Endothelial cell of umbilical vein (primary cell): ENCODE data around the gene OR8H1. TPM values are rescaled to one million over a fixed set of nuclear protein-coding genes. Genes with fewer than 3 reads are reported as not detected.

Experiments
- BruUV-seq: library from RNA; stranded (reverse); fragments of 400-500 nt; replicated peaks from 2 replicates; lab custom pipeline; 2021; lab: Mats Ljungman, UMichigan
- CTCF ChIA-PET: fragments of 300-600, 350-600 bp; sonication (Branson Sonifier 250); formaldehyde crosslinking; loops from one replicate; lab custom pipeline; 2021; ENCODE audit warnings: antibody characterized with exemption, inconsistent platforms; lab: Charles Lee
- POLR2A ChIA-PET: fragments of 300-600, 350-600 bp; sonication (Branson Sonifier 250); formaldehyde crosslinking; loops from one replicate; lab custom pipeline; 2021; ENCODE audit warnings: antibody characterized with exemption, inconsistent platforms; lab: Charles Lee
- DNase-seq: peaks from one replicate; pipeline ENCODE4 v3.0.0-alpha.2; 2011; ENCODE audit warnings: low read depth, low spot score
- FAIRE-seq: peaks from 2 replicates; lab custom pipeline; 2011; peaks lifted over from hg19 to GRCh38; lab: Jason Lieb, UNC
- H2AFZ ChIP-seq: 2 replicates; pipeline ENCODE4 v1.6.0; 2012; ENCODE audit warnings: low read depth, low read length, control low read depth, inconsistent platforms
- H3K27ac ChIP-seq: 2 replicates; pipeline ENCODE4 v1.5.1; 2011; ENCODE audit warnings: low read depth, mild to moderate bottlenecking, control low read depth, low read length, moderate library complexity; ENCODE audit not compliant: insufficient read depth
- H3K27me3 ChIP-seq, 2 experiments: 2 replicates each; pipeline versions ENCODE4 v1.6.0 to v1.6.1; 2011; ENCODE audit warnings: low read length in 2 of 2, mixed read lengths in 1 of 2; ENCODE audit not compliant: control insufficient read depth in 2 of 2, insufficient read depth in 2 of 2
- H3K36me3 ChIP-seq, 2 experiments: 2 replicates in 1 of 2; 3 replicates in 1 of 2; pipeline ENCODE4 v1.5.1; 2011; ENCODE audit warnings: low read length in 2 of 2, mild to moderate bottlenecking in 1 of 2, moderate library complexity in 1 of 2; ENCODE audit not compliant: control insufficient read depth in 2 of 2, insufficient read depth in 2 of 2; ENCODE audit errors: extremely low read depth in 1 of 2
- H3K4me1 ChIP-seq: 3 replicates; pipeline ENCODE4 v1.5.1; 2011; ENCODE audit warnings: mild to moderate bottlenecking, low read length; ENCODE audit not compliant: control insufficient read depth, insufficient read depth; ENCODE audit errors: extremely low read depth
- H3K4me2 ChIP-seq: 2 replicates; pipeline ENCODE4 v1.6.1; 2011; ENCODE audit warnings: low read length, control low read depth, mixed read lengths; ENCODE audit not compliant: insufficient read depth
- H3K4me3 ChIP-seq, 3 experiments: fragments of 200-600 bp in 1 of 3; sonication (generic), shearing (Covaris generic) in 1 of 3; replicated peaks in 1 of 3; 2 replicates each; pipeline ENCODE4 v1.5.1; 2011 to 2016; ENCODE audit warnings: control low read depth in 3 of 3, low read length in 3 of 3, mild to moderate bottlenecking in 2 of 3, inconsistent platforms in 1 of 3, low read depth in 1 of 3, moderate library complexity in 1 of 3; ENCODE audit not compliant: insufficient read depth in 1 of 3
- H3K79me2 ChIP-seq: 2 replicates; pipeline ENCODE4 v1.6.0; 2012; ENCODE audit warnings: low read length, inconsistent platforms; ENCODE audit not compliant: control insufficient read depth, insufficient read depth
- H3K9ac ChIP-seq: replicated peaks from 2 replicates; pipeline ENCODE3; 2011; ENCODE audit warnings: low read length, control low read depth; ENCODE audit not compliant: insufficient read depth; ENCODE audit errors: extremely low read depth
- H3K9me1 ChIP-seq: replicated peaks from 3 replicates; pipeline ENCODE4 v1.6.0; 2011; ENCODE audit warnings: mild to moderate bottlenecking, low read length; ENCODE audit not compliant: control insufficient read depth, insufficient read depth; ENCODE audit errors: extremely low read depth
- H3K9me3 ChIP-seq: replicated peaks from 2 replicates; pipeline ENCODE4 v1.5.1; 2012; ENCODE audit warnings: low read length, inconsistent platforms; ENCODE audit not compliant: control insufficient read depth, insufficient read depth
- H4K20me1 ChIP-seq: replicated peaks from 2 replicates; pipeline ENCODE3; 2011; ENCODE audit warnings: mild to moderate bottlenecking, low read length; ENCODE audit not compliant: control insufficient read depth, insufficient read depth; ENCODE audit errors: extremely low read depth
- FOS ChIP-seq: IDR thresholded peaks from 2 replicates; pipeline ENCODE4 v1.6.1; 2011; ENCODE audit warnings: mild to moderate bottlenecking, low read length, moderate library complexity, borderline replicate concordance; ENCODE audit not compliant: insufficient read depth
- JUN ChIP-seq: IDR thresholded peaks from 2 replicates; pipeline ENCODE4 v1.6.1; 2011; ENCODE audit warnings: borderline replicate concordance, low read depth; ENCODE audit not compliant: insufficient read length, insufficient read depth
- dilution Hi-C: fragments of 300-500 bp; cut with MboI; formaldehyde crosslinking; loops from one replicate; pipeline ENCODE4 v1.15.0; 2019; ENCODE audit warnings: low sequenced_read_pairs; ENCODE audit not compliant: extremely low pct_ligation_motif_present
- intact Hi-C: fragments of 100-400 bp; cut with micrococcal nuclease; formaldehyde crosslinking; loops from one replicate; pipeline ENCODE4 v1.10.0; 2022
- polyA plus RNA-seq, 4 experiments: library from polyadenylated mRNA; depleted of rRNA in 3 of 4; stranded (reverse) in 3 of 4; unstranded in 1 of 4; fragments of >200 nt; gene quantifications; 2 replicates each; pipeline versions ENCODE4 v1.2.1 to v1.2.3, GENCODE V29; 2011 to 2012; ENCODE audit warnings: missing spikeins in 1 of 4
- total RNA-seq: library from RNA; stranded (reverse); gene quantifications from 2 replicates; pipeline ENCODE4 v1.2.3, GENCODE V29; 2021

OR8H1 gene
- total and polyA plus RNA-seq, 2 donors (not counting 3 experiments of a cell fraction or from before 2014, with no cell fraction given) = not detected

DNA sequence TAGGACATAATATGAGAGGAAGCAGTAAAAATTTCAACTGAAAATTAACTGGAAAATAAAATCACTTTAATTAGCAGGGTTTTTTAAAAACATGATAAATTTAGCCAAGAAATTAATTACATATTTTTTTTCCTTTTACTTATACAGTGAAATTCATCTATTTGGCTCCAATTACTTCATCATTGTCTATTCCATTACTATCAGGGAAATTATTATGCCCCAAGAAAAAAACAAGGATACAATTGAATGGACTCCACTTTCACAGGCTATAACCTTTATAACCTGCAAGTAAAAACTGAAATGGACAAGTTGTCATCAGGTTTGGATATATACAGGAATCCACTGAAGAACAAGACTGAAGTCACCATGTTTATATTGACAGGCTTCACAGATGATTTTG, 40.1 kb downstream of the OR8H1 start, which contains the start of gene OR5T3:
Gene OR5T3 (plus strand): TSS at position 301 of the 400 bp plus-strand sequence. CDS start 0 bp downstream, at position 301.
- no peaks in the 10 kb centered on the region for H3K36me3 ChIP-seq
- no peaks in the 10 kb centered on the region for H3K79me2 ChIP-seq
- no peaks in the 10 kb centered on the region for H4K20me1 ChIP-seq
- DNase-seq (no peak), FAIRE-seq (no peak)
- H3K9me3 ChIP-seq = peaks cover 3% of the 10 kb centered on the region
- H3K4me2 ChIP-seq = no peak within 1 kb of the TSS
- no peak within 1 kb of the TSS for H3K27ac ChIP-seq
- no peak within 1 kb of the TSS for H3K9ac ChIP-seq
- intact Hi-C loops = no loop called here
- dilution Hi-C loops = no loop called here
- H3K27me3 ChIP-seq = no peaks in the 10 kb centered on the region
- no peak within 1 kb of the TSS for H3K4me3 ChIP-seq
- H3K4me1 ChIP-seq = no peaks in the 10 kb centered on the region
- POLR2A ChIA-PET = no interaction called here
- no peaks in the 10 kb centered on the region for H3K9me1 ChIP-seq
- no TSS peak for BruUV-seq
- CTCF ChIA-PET = no interaction called here
- H2AFZ ChIP-seq = no peak within 1 kb of the TSS
- TF ChIP-seq JUN (no peak), FOS (no peak)

Other genes with a start within 250 kb of the OR8H1 start
- gene OR8I2, start 198.9 kb downstream of the OR8H1 start, total RNA-seq = not detected in 2 replicates
- gene OR8I2, start 198.9 kb downstream of the OR8H1 start, polyA plus RNA-seq = not detected in 2 replicates
- gene OR8H2, start 188.6 kb downstream of the OR8H1 start, total RNA-seq = not detected in 2 replicates
- not detected in 2 replicates for gene OR8H2, start 188.6 kb downstream of the OR8H1 start, polyA plus RNA-seq
- gene OR8H3, start 169.9 kb downstream of the OR8H1 start, total RNA-seq = not detected in 2 replicates
- gene OR8H3, start 169.9 kb downstream of the OR8H1 start, polyA plus RNA-seq = not detected in 2 replicates
- gene OR8J3, start 152.1 kb downstream of the OR8H1 start, total RNA-seq = not detected in 2 replicates
- not detected in 2 replicates for gene OR8J3, start 152.1 kb downstream of the OR8H1 start, polyA plus RNA-seq
- gene OR8K5, start 131.9 kb downstream of the OR8H1 start, total RNA-seq = not detected in 2 replicates
- not detected in 2 replicates for gene OR8K5, start 131.9 kb downstream of the OR8H1 start, polyA plus RNA-seq
- gene OR5J2, start 115.6 kb downstream of the OR8H1 start, total RNA-seq = not detected in 2 replicates
- not detected in 2 replicates for gene OR5J2, start 115.6 kb downstream of the OR8H1 start, polyA plus RNA-seq
- gene OR5T2, start 58.0 kb downstream of the OR8H1 start, total RNA-seq = not detected in 2 replicates
- not detected in 2 replicates for gene OR5T2, start 58.0 kb downstream of the OR8H1 start, polyA plus RNA-seq
- gene OR5T3, start 40.0 kb downstream of the OR8H1 start, total RNA-seq = not detected in 2 replicates
- not detected in 2 replicates for gene OR5T3, start 40.0 kb downstream of the OR8H1 start, polyA plus RNA-seq
- not detected in 2 replicates for gene OR5T1, start 18.1 kb downstream of the OR8H1 start, total RNA-seq
- not detected in 2 replicates for gene OR5T1, start 18.1 kb downstream of the OR8H1 start, polyA plus RNA-seq
- gene OR8K3, start 22.9 kb upstream of the OR8H1 start, total RNA-seq = not detected in 2 replicates
- gene OR8K3, start 22.9 kb upstream of the OR8H1 start, polyA plus RNA-seq = not detected in 2 replicates
- not detected in 2 replicates for gene OR8K1, start 53.8 kb upstream of the OR8H1 start, total RNA-seq
- not detected in 2 replicates for gene OR8K1, start 53.8 kb upstream of the OR8H1 start, polyA plus RNA-seq
- gene OR8J1, start 62.0 kb upstream of the OR8H1 start, total RNA-seq = not detected in 2 replicates
- not detected in 2 replicates for gene OR8J1, start 62.0 kb upstream of the OR8H1 start, polyA plus RNA-seq
- gene OR8U1, start 83.4 kb upstream of the OR8H1 start, total RNA-seq = not detected in 2 replicates
- gene OR8U1, start 83.4 kb upstream of the OR8H1 start, polyA plus RNA-seq = not detected in 2 replicates
- gene OR5AL1, start 120.4 kb upstream of the OR8H1 start, total RNA-seq = not detected in 2 replicates
- not detected in 2 replicates for gene OR5AL1, start 120.4 kb upstream of the OR8H1 start, polyA plus RNA-seq
- gene OR5M3, start 181.1 kb upstream of the OR8H1 start, total RNA-seq = not detected in 2 replicates
- gene OR5M3, start 181.1 kb upstream of the OR8H1 start, polyA plus RNA-seq = not detected in 2 replicates
- not detected in 2 replicates for gene OR5M8, start 199.1 kb upstream of the OR8H1 start, total RNA-seq
- not detected in 2 replicates for gene OR5M8, start 199.1 kb upstream of the OR8H1 start, polyA plus RNA-seq